Measurements from ENCODE around the gene PLA1A.

The PLA1A gene

GRCh38 chr3:119664370-119664769, 66.7 kb downstream of the PLA1A start:
- TF ChIP-seq CTCF (IDR thresholded peaks at IDR 0.05; ENCODE audit: low read depth, low read length): no peak
- H3K4me3 ChIP-seq (ENCODE audit: low read depth, low read length): no peak overlapping the region

- no peak overlapping the region for H3K4me3 ChIP-seq (ENCODE audit: low read depth, low read length)
- no peak for TF ChIP-seq CTCF (IDR thresholded peaks at IDR 0.05; ENCODE audit: low read depth, low read length)
Measured at GRCh38 chr3:119664850-119665379, 67.2 kb downstream of the PLA1A start.

GRCh38 chr3:119665954-119666559, 68.4 kb downstream of the PLA1A start:
- no peak for TF ChIP-seq CTCF (IDR thresholded peaks at IDR 0.05; ENCODE audit: low read depth, low read length)
- H3K4me3 ChIP-seq (ENCODE audit: low read depth, low read length): no peak overlapping the region

GRCh38 chr3:119669906-119670570, 72.4 kb downstream of the PLA1A start:
- no peak for TF ChIP-seq CTCF (IDR thresholded peaks at IDR 0.05; ENCODE audit: low read depth, low read length)
- H3K4me3 ChIP-seq (ENCODE audit: low read depth, low read length): no peak overlapping the region

- TF ChIP-seq CTCF (IDR thresholded peaks at IDR 0.05; ENCODE audit: low read depth, low read length): no peak
- no peak overlapping the region for H3K4me3 ChIP-seq (ENCODE audit: low read depth, low read length)
Measured at GRCh38 chr3:119672776-119673175, 75.1 kb downstream of the PLA1A start.

- no peak overlapping the region for H3K4me3 ChIP-seq (ENCODE audit: low read depth, low read length)
- no peak for TF ChIP-seq CTCF (IDR thresholded peaks at IDR 0.05; ENCODE audit: low read depth, low read length)
Measured at GRCh38 chr3:119673875-119674274, 76.2 kb downstream of the PLA1A start.

GRCh38 chr3:119675188-119675874, 77.6 kb downstream of the PLA1A start:
- H3K4me3 ChIP-seq (ENCODE audit: low read depth, low read length): no peak overlapping the region
- TF ChIP-seq CTCF (IDR thresholded peaks at IDR 0.05; ENCODE audit: low read depth, low read length): no peak

Measured in WI38 (cell line).